ENCODE results near the gene SAC3D1.

DNA sequence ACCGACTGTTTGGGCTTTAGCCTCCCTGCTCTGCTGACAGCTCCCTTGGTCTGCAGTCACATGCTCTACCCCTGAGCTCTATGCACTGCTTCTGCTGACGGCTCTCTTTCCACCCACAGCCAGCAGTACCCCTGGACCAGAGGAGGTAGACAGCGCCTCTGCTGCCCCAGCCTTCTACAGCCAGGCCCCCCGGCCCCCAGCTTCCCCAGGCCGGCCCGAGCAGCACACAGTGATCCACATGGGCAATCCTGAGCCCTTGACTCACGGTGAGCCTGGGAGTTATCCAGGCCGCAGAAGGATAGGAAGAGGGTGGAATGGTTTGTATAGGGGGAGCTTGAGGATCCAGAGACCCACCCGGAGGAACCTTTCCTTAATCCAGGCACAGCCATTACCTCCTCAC, 45.8 kb downstream of the SAC3D1 start:
- TF ChIP-seq POLR2AphosphoS5 (IDR thresholded peaks at IDR 0.05; ENCODE audit: borderline replicate concordance, low read depth, low read length): no peak
- TF ChIP-seq EZH2 (IDR thresholded peaks at IDR 0.05): no peak
- TF ChIP-seq FOXP2 (optimal IDR thresholded peaks at IDR 0.05; ENCODE audit: control extremely low read depth, extremely low read length, insufficient read depth): no peak
